ENCODE data around the gene PSMG4. TPM values are rescaled to one million over a fixed set of nuclear protein-coding genes. Genes with fewer than 3 reads are reported as not detected.

PSMG4 gene
- total and polyA plus RNA-seq, 2 donors (not counting 3 experiments of a cell fraction or from before 2014, with no cell fraction given): 31.4 to 46.0 TPM

- H3K4me2 ChIP-seq (ENCODE audit: insufficient read depth, low read length): peak within 1 kb of the TSS; percentile 72
- H3K79me2 ChIP-seq (ENCODE audit: control insufficient read depth, insufficient read depth, low read length): no peaks in the 10 kb centered on the region
- no peaks in the 10 kb centered on the region for H3K9me3 ChIP-seq (replicated peaks; ENCODE audit: control insufficient read depth, insufficient read depth, low read length)
- H3K27ac ChIP-seq (ENCODE audit: insufficient read depth, low read depth, low read length): no peak within 1 kb of the TSS
- DNase-seq (ENCODE audit: low read depth, low spot score): peak; percentile 18
- no peak for TF ChIP-seq GATA2 (IDR thresholded peaks at IDR 0.05; ENCODE audit: insufficient read depth, insufficient read length, low read depth, low read length)
- TF ChIP-seq FOS (IDR thresholded peaks at IDR 0.05; ENCODE audit: borderline replicate concordance, insufficient read depth, low read length): no peak
- TF ChIP-seq POLR2A (IDR thresholded peaks at IDR 0.05; ENCODE audit: low read depth, low read length): no peak
- TF ChIP-seq POLR2AphosphoS5 (IDR thresholded peaks at IDR 0.05; ENCODE audit: insufficient read depth, low read depth, low read length): no peak
- TF ChIP-seq EZH2 (IDR thresholded peaks at IDR 0.05; ENCODE audit: borderline replicate concordance, low read depth, low read length, severe bottlenecking): no peak
- TF ChIP-seq MYC (IDR thresholded peaks at IDR 0.05; ENCODE audit: low read depth, low read length): no peak
- no peak for TF ChIP-seq CTCF (IDR thresholded peaks at IDR 0.05; ENCODE audit: extremely low read depth in 1 of 2, insufficient read depth in 1 of 2, low read depth in 1 of 2, low read length in 2 of 2)
- TF ChIP-seq, protein P1, sequence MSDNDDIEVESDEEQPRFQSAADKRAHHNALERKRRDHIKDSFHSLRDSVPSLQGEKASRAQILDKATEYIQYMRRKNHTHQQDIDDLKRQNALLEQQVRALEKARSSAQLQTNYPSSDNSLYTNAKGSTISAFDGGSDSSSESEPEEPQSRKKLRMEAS (IDR thresholded peaks at IDR 0.05; ENCODE audit: insufficient read depth, insufficient read length): no peak
- no peak for TF ChIP-seq JUN (IDR thresholded peaks at IDR 0.05; ENCODE audit: borderline replicate concordance, insufficient read depth, insufficient read length, low read depth)
- H3K9me1 ChIP-seq (replicated peaks; ENCODE audit: control insufficient read depth, extremely low read depth, insufficient read depth, low read length): no peaks in the 10 kb centered on the region
- ChIA-PET POLR2A (no interaction called here), CTCF (interaction anchor here (0.8 to 1.0 kb wide), 2 partner anchors 10 to 24 kb away, joined by 4 read pairs; no protein-coding TSS in a partner anchor)
- H3K4me1 ChIP-seq (ENCODE audit: control insufficient read depth, extremely low read depth, insufficient read depth, low read length): peaks cover 23% of the 10 kb centered on the region
- BruUV-seq (replicated peaks): no TSS peak
- dilution Hi-C loops (cut with MboI; ENCODE audit: extremely low pct_ligation_motif_present, low sequenced_read_pairs): no loop called here
- no peaks in the 10 kb centered on the region for H4K20me1 ChIP-seq (replicated peaks; ENCODE audit: control insufficient read depth, extremely low read depth, insufficient read depth, low read length)
- intact Hi-C loops (cut with micrococcal nuclease): loop anchor here (5.0 kb wide), 1 partner anchor 440 kb away; no protein-coding TSS in a partner anchor
- no peak for FAIRE-seq
- H3K4me3 ChIP-seq (replicated peaks in 1 of 3; ENCODE audit: insufficient read depth in 1 of 3, low read depth in 1 of 3, low read length in 3 of 3): peak within 1 kb of the TSS in 2 of 3 experiments; percentile 16
- H2AFZ ChIP-seq (ENCODE audit: low read depth, low read length): peak within 1 kb of the TSS; percentile 31
- no peaks in the 10 kb centered on the region for H3K36me3 ChIP-seq (ENCODE audit: control insufficient read depth in 2 of 2, extremely low read depth in 1 of 2, insufficient read depth in 2 of 2, low read length in 2 of 2)
- H3K27me3 ChIP-seq (ENCODE audit: control insufficient read depth in 2 of 2, insufficient read depth in 2 of 2, low read length in 2 of 2): peaks cover 60 to 83% of the 10 kb centered on the region in 2 experiments
- H3K9ac ChIP-seq (replicated peaks; ENCODE audit: extremely low read depth, insufficient read depth, low read length): no peak within 1 kb of the TSS
These were observed 31.2 kb upstream of the PSMG4 start, which contains the start of gene TUBB2B for GRCh38 chr6:3227363-3228045. Gene TUBB2B, minus strand, starts transcription at chr6:3227653. Its CDS starts 110 bp downstream, at chr6:3227543.
